OCI-LY1 (cell line): ENCODE measurements around the gene PPM1B.
"Not testable (repeated sequence)": the region's sequence is repeated elsewhere in the genome, so short reads cannot be mapped to it uniquely, and the experiment has no call there.

ENCODE experiments used
- H2AFZ ChIP-seq: fragments of 200-600 bp; sonication (generic), shearing (Covaris generic); 2 replicates; pipeline ENCODE4 v1.6.0; 2014; ENCODE audit warnings: antibody characterized with exemption, mild to moderate bottlenecking, low read length
- H3F3A ChIP-seq: fragments of 200-600 bp; sonication (generic), shearing (Covaris generic); 2 replicates; pipeline ENCODE4 v1.6.0; 2014; ENCODE audit warnings: mild to moderate bottlenecking, antibody characterized with exemption, low read length, moderate library complexity; ENCODE audit not compliant: insufficient read depth
- H3K27ac ChIP-seq: fragments of 200-600 bp; sonication (generic); 2 replicates; pipeline ENCODE4 v1.5.1; 2014; ENCODE audit warnings: low read length, mixed run types, mild to moderate bottlenecking, low read depth; ENCODE audit not compliant: poor library complexity, severe bottlenecking
- H3K27me3 ChIP-seq: fragments of 200-600 bp; sonication (generic); 2 replicates; pipeline ENCODE4 v1.6.0; 2014; ENCODE audit warnings: antibody characterized with exemption, mild to moderate bottlenecking, low read length, moderate library complexity; ENCODE audit not compliant: insufficient read depth
- H3K36me3 ChIP-seq: fragments of 200-600 bp; sonication (generic); 2 replicates; pipeline ENCODE4 v1.6.1; 2014; ENCODE audit warnings: mild to moderate bottlenecking, antibody characterized with exemption, low read length, moderate library complexity, mixed read lengths; ENCODE audit not compliant: insufficient read depth
- H3K4me1 ChIP-seq: fragments of 200-600 bp; sonication (generic); 2 replicates; pipeline ENCODE4 v1.5.1; 2014; ENCODE audit warnings: mild to moderate bottlenecking, low read length, moderate library complexity; ENCODE audit not compliant: insufficient read depth, severe bottlenecking
- H3K4me2 ChIP-seq: fragments of 200-600 bp; sonication (generic), shearing (Covaris generic); 2 replicates; pipeline ENCODE4 v1.6.1; 2014; ENCODE audit warnings: low read length
- H3K4me3 ChIP-seq: fragments of 200-600 bp; sonication (generic); 2 replicates; pipeline ENCODE4 v1.5.1; 2014; ENCODE audit warnings: low read length, low read depth, mild to moderate bottlenecking, mixed read lengths; ENCODE audit not compliant: poor library complexity, severe bottlenecking
- H3K79me2 ChIP-seq: fragments of 200-600 bp; shearing (Covaris generic); 2 replicates; pipeline ENCODE4 v1.6.1; 2016; ENCODE audit warnings: mixed run types, low read length, mixed read lengths; ENCODE audit not compliant: insufficient read depth
- H3K9ac ChIP-seq: fragments of 200-600 bp; sonication (generic), shearing (Covaris generic); 2 replicates; pipeline ENCODE4 v1.6.1; 2014; ENCODE audit warnings: mild to moderate bottlenecking, low read length, mixed read lengths
- H3K9me2 ChIP-seq: fragments of 200-600 bp; sonication (generic), shearing (Covaris generic); 2 replicates; pipeline ENCODE4 v1.6.1; 2014; ENCODE audit warnings: low read depth, mild to moderate bottlenecking, low read length, mixed read lengths
- H3K9me3 ChIP-seq: fragments of 200-600 bp; shearing (Covaris generic); 2 replicates; pipeline ENCODE4 v1.6.1; 2014; ENCODE audit warnings: low read length, mixed read lengths
- H4K20me1 ChIP-seq: fragments of 200-600 bp; sonication (generic), shearing (Covaris generic); 2 replicates; pipeline ENCODE4 v1.6.0; 2016; ENCODE audit warnings: mild to moderate bottlenecking, low read length; ENCODE audit not compliant: insufficient read depth
- EZH2 ChIP-seq: fragments of 200-600 bp; sonication (generic), shearing (Covaris generic); IDR thresholded peaks from 2 replicates; pipeline ENCODE4 v1.8.0; 2017; ENCODE audit warnings: borderline replicate concordance, mixed run types, mild to moderate bottlenecking, antibody characterized with exemption, low read length, moderate library complexity, mixed read lengths
- TF ChIP-seq, protein P1 (sequence below): fragments of 200-600 bp; sonication (generic), shearing (Covaris generic); IDR thresholded peaks from 2 replicates; pipeline ENCODE4 v1.5.1; 2017; ENCODE audit warnings: mild to moderate bottlenecking, antibody characterized with exemption, low read length, moderate library complexity, mixed read lengths

PPM1B gene

DNA sequence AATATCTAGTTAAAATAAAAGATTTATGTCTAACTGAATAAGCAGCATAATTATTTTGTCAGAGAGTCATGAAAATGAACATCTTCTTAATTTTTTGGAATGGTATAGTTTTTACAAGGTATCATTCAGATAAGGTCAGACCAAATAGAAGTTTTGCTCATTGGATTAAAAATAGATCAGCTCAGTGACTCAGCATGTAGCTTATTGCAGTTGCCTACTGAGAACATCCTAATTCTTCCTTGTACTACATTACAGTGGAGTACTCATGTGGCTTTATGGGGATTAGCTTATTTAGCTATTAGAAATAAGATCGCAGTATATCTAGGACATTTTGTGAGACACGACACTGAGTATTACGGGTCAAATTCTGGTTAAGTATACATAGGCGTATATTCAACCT, 38.2 kb upstream of the PPM1B start:
- Histone ChIP-seq H3K4me3 (no peak overlapping the region), H3K9ac (no peak overlapping the region), H3F3A (no peaks in the 10 kb centered on the region), H2AFZ (no peak overlapping the region), H4K20me1 (no peaks in the 10 kb centered on the region), H3K79me2 (no peaks in the 10 kb centered on the region), H3K27me3 (no peaks in the 10 kb centered on the region), H3K4me1 (no peaks in the 10 kb centered on the region), H3K36me3 (no peaks in the 10 kb centered on the region), H3K4me2 (no peak overlapping the region), H3K27ac (no peak overlapping the region), H3K9me2 (no peaks in the 10 kb centered on the region), H3K9me3 (no peaks in the 10 kb centered on the region)
- TF ChIP-seq, protein P1, sequence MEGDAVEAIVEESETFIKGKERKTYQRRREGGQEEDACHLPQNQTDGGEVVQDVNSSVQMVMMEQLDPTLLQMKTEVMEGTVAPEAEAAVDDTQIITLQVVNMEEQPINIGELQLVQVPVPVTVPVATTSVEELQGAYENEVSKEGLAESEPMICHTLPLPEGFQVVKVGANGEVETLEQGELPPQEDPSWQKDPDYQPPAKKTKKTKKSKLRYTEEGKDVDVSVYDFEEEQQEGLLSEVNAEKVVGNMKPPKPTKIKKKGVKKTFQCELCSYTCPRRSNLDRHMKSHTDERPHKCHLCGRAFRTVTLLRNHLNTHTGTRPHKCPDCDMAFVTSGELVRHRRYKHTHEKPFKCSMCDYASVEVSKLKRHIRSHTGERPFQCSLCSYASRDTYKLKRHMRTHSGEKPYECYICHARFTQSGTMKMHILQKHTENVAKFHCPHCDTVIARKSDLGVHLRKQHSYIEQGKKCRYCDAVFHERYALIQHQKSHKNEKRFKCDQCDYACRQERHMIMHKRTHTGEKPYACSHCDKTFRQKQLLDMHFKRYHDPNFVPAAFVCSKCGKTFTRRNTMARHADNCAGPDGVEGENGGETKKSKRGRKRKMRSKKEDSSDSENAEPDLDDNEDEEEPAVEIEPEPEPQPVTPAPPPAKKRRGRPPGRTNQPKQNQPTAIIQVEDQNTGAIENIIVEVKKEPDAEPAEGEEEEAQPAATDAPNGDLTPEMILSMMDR = no peak
- no peak for TF ChIP-seq EZH2

DNA sequence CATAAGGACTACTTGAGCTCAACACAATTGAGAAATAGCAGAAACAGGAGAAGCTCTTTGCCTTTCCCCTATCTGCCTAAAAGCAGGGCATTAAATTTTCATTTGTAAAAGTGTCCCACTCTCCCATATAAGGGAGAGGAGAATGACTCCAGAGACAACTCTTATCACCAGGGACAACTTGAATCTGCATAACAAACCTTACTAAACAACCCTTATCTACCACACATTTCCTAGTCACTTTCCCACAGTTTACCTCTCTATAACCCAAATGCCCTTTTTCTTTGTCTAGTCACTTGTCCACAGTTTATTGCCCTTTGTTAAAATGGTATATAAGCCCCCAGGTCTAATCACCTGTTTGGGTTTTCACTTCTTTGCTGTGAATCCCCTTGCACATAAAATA, 37.5 kb upstream of the PPM1B start:
- Histone ChIP-seq H3K9me3 (no peaks in the 10 kb centered on the region), H2AFZ (no peak overlapping the region), H3K79me2 (no peaks in the 10 kb centered on the region), H3K27ac (no peak overlapping the region), H4K20me1 (no peaks in the 10 kb centered on the region), H3K4me1 (no peaks in the 10 kb centered on the region), H3K9me2 (no peaks in the 10 kb centered on the region), H3K4me3 (no peak overlapping the region), H3K27me3 (no peaks in the 10 kb centered on the region), H3K4me2 (no peak overlapping the region), H3F3A (no peaks in the 10 kb centered on the region), H3K36me3 (no peaks in the 10 kb centered on the region), H3K9ac (no peak overlapping the region)
- TF ChIP-seq, protein P1 = no peak
- TF ChIP-seq EZH2 = no peak

DNA sequence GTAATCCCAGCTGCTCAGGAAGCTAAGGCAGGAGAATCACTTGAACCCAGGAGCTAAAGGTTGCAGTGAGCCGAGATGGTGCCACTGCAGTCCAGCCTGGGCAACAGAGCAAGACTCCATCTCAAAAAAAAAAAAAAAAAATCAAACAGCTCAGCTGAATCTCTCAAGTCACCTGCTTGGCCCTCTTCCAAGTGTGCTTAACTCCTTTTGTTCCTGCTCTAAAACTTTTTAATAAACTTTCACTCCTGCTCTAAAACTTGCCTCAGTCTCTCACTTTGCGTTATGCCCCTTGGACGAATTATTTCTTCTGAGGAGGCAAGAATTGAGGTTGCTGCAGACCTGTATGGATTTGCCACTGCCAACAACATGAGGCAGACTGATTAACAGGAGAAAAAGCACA, 35.1 kb upstream of the PPM1B start:
- H3F3A ChIP-seq, H3K9me2 ChIP-seq, H3K9me3 ChIP-seq, H3K79me2 ChIP-seq, H3K4me2 ChIP-seq, H2AFZ ChIP-seq, H3K27me3 ChIP-seq, H3K9ac ChIP-seq, H3K27ac ChIP-seq, H3K4me3 ChIP-seq, H3K4me1 ChIP-seq, H3K36me3 ChIP-seq, H4K20me1 ChIP-seq: not testable (repeated sequence)

DNA sequence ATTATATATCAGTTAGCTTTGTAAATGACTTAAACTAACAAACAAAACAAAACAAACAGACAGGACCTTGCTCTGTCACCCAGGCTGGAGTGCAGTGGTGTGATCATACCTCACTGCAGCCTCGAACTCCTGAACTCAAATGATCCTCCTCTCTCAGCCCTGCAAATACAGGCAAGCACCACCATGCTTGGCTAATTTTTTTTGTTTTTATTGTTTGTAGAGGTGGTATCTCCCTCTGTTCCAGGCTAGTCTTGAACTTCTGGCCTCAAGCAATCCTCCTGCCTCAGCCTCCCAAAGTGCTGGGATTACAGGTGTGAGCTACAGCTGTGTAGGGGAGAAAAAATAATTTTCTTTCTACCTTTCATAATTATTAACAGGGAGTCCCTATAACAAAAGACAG, 33.8 kb upstream of the PPM1B start:
- Histone ChIP-seq H2AFZ (no peak overlapping the region), H3K79me2 (no peaks in the 10 kb centered on the region), H3K27ac (no peak overlapping the region), H3K36me3 (no peaks in the 10 kb centered on the region), H3K9ac (no peak overlapping the region), H3K9me2 (no peaks in the 10 kb centered on the region), H3K9me3 (no peaks in the 10 kb centered on the region), H3F3A (no peaks in the 10 kb centered on the region), H3K4me2 (no peak overlapping the region), H3K4me1 (no peaks in the 10 kb centered on the region), H3K4me3 (no peak overlapping the region), H4K20me1 (no peaks in the 10 kb centered on the region), H3K27me3 (0 out of 2 replicates have a peak, but pooled peaks cover 3% of the 10 kb centered on the region)
- TF ChIP-seq EZH2 = no peak
- TF ChIP-seq, protein P1 = no peak
